IMR-90 (cell line): ENCODE data around the gene CCNA2. TPM values are rescaled to one million over a fixed set of nuclear protein-coding genes. Genes with fewer than 3 reads are reported as not detected.
A peak's percentile ranks its signal among the peaks of the same experiment; 100 is the strongest.

Experiments used
- ATAC-seq: fragments of 200-7000 bp; cut with Tn5 transposase; 2 replicates; pipeline ENCODE4 v1.9.1; 2020; ENCODE audit warnings: low read depth, mild to moderate bottlenecking, moderate library complexity
- BruUV-seq: library from RNA; stranded (reverse); fragments of 400-500 nt; replicated peaks from 2 replicates; lab custom pipeline; 2021; lab: Mats Ljungman, UMichigan
- CTCF ChIA-PET: fragments of 300-600 bp; formaldehyde crosslinking; extraction: SDS; loops from one replicate; lab custom pipeline; 2021; ENCODE audit warnings: antibody characterized with exemption; lab: Yijun Ruan, JAX
- POLR2A ChIA-PET: fragments of 300-600 bp; sonication (Branson Sonifier 250); formaldehyde crosslinking; loops from one replicate; lab custom pipeline; 2022; ENCODE audit warnings: antibody characterized with exemption; ENCODE audit not compliant: unreplicated experiment; lab: Charles Lee
- DNase-seq: peaks from one replicate; pipeline ENCODE4 v3.0.0; 2013
- H2AFZ ChIP-seq: replicated peaks from 2 replicates; pipeline ENCODE3; 2013; ENCODE audit warnings: low read length, mild to moderate bottlenecking; ENCODE audit not compliant: poor library complexity
- H2AK5ac ChIP-seq: 2 replicates; pipeline ENCODE4 v1.6.1; 2013; ENCODE audit warnings: low read depth, low read length, inconsistent platforms
- H2AK9ac ChIP-seq: replicated peaks from 2 replicates; pipeline ENCODE3; 2013; ENCODE audit warnings: mild to moderate bottlenecking, low read depth, low read length, moderate library complexity; ENCODE audit not compliant: poor library complexity
- H2BK120ac ChIP-seq: 2 replicates; pipeline ENCODE4 v1.6.1; 2013; ENCODE audit warnings: low read depth, low read length, inconsistent platforms
- H2BK15ac ChIP-seq: 3 replicates; pipeline ENCODE4 v1.6.1; 2013; ENCODE audit warnings: low read depth, low read length, inconsistent platforms
- H2BK20ac ChIP-seq: 2 replicates; pipeline ENCODE4 v1.6.1; 2013; ENCODE audit warnings: low read depth, mild to moderate bottlenecking, inconsistent platforms, low read length, moderate library complexity
- H2BK5ac ChIP-seq: 2 replicates; pipeline ENCODE4 v1.6.1; 2013; ENCODE audit warnings: mild to moderate bottlenecking, low read depth, low read length, inconsistent platforms; ENCODE audit not compliant: poor library complexity, severe bottlenecking
- H3K14ac ChIP-seq: replicated peaks from 2 replicates; pipeline ENCODE4 v1.6.1; 2013; ENCODE audit warnings: low read depth, low read length, inconsistent platforms
- H3K18ac ChIP-seq: 2 replicates; pipeline ENCODE4 v1.6.1; 2013; ENCODE audit warnings: low read depth, low read length, control low read depth
- H3K23ac ChIP-seq: 2 replicates; pipeline ENCODE4 v1.6.1; 2013; ENCODE audit warnings: low read depth, low read length, inconsistent platforms
- H3K27ac ChIP-seq: 2 replicates; pipeline ENCODE4 v1.5.1; 2013; ENCODE audit warnings: mild to moderate bottlenecking, control low read depth, low read length; ENCODE audit not compliant: insufficient read depth
- H3K27me3 ChIP-seq: 2 replicates; pipeline ENCODE4 v1.6.1; 2013; ENCODE audit warnings: low read length; ENCODE audit not compliant: control insufficient read depth, insufficient read depth
- H3K36me3 ChIP-seq: 2 replicates; pipeline ENCODE4 v1.6.1; 2013; ENCODE audit warnings: low read length, mixed read lengths; ENCODE audit not compliant: control insufficient read depth, insufficient read depth
- H3K4ac ChIP-seq: 2 replicates; pipeline ENCODE4 v1.6.1; 2013; ENCODE audit warnings: low read depth, low read length, inconsistent platforms
- H3K4me1 ChIP-seq: 2 replicates; pipeline ENCODE4 v1.6.1; 2013; ENCODE audit warnings: low read length, mixed read lengths; ENCODE audit not compliant: control insufficient read depth, insufficient read depth
- H3K4me2 ChIP-seq: 2 replicates; pipeline ENCODE4 v1.6.1; 2013; ENCODE audit warnings: low read depth, mild to moderate bottlenecking, control low read depth, low read length, moderate library complexity
- H3K4me3 ChIP-seq: 2 replicates; pipeline ENCODE4 v1.5.1; 2013; ENCODE audit warnings: low read depth, mild to moderate bottlenecking, control low read depth, low read length, moderate library complexity; ENCODE audit not compliant: insufficient read depth
- H3K56ac ChIP-seq: 2 replicates; pipeline ENCODE4 v1.6.1; 2013; ENCODE audit warnings: low read length, inconsistent platforms; ENCODE audit not compliant: insufficient read depth; ENCODE audit errors: extremely low read depth
- H3K79me1 ChIP-seq, 2 experiments: 2 replicates each; pipeline ENCODE4 v1.6.1; 2013; ENCODE audit warnings: low read length in 2 of 2, inconsistent platforms in 1 of 2, low read depth in 1 of 2
- H3K9ac ChIP-seq: 2 replicates; pipeline ENCODE4 v1.6.1; 2013; ENCODE audit warnings: low read depth, low read length, control low read depth
- H3K9me1 ChIP-seq: 2 replicates; pipeline ENCODE4 v1.6.1; 2013; ENCODE audit warnings: low read length, inconsistent platforms; ENCODE audit not compliant: insufficient read depth
- H3K9me3 ChIP-seq: 2 replicates; pipeline ENCODE4 v1.6.1; 2013; ENCODE audit warnings: low read length; ENCODE audit not compliant: control insufficient read depth, insufficient read depth
- H4K20me1 ChIP-seq: 2 replicates; pipeline ENCODE4 v1.6.1; 2013; ENCODE audit warnings: low read length, inconsistent platforms; ENCODE audit not compliant: insufficient read depth
- H4K5ac ChIP-seq: 2 replicates; pipeline ENCODE4 v1.6.1; 2013; ENCODE audit warnings: mild to moderate bottlenecking, low read depth, low read length, control low read depth
- H4K8ac ChIP-seq, 2 experiments: 2 replicates each; pipeline ENCODE4 v1.6.1; 2013; ENCODE audit warnings: low read depth in 2 of 2, low read length in 2 of 2, control low read depth in 1 of 2, inconsistent platforms in 1 of 2
- H4K91ac ChIP-seq: 2 replicates; pipeline ENCODE4 v1.6.1; 2013; ENCODE audit warnings: low read depth, low read length, inconsistent platforms; ENCODE audit not compliant: insufficient read depth
- BHLHE40 ChIP-seq: fragments of 150-350 bp; IDR thresholded peaks from 2 replicates; pipeline ENCODE4 v1.6.1; 2016; ENCODE audit warnings: mild to moderate bottlenecking, low read depth, low read length
- CEBPB ChIP-seq: IDR thresholded peaks from 2 replicates; pipeline ENCODE4 v1.6.1; 2012; ENCODE audit warnings: low read depth, low read length, improper control_type of control experiment
- CHD1 ChIP-seq: IDR thresholded peaks from 2 replicates; pipeline ENCODE4 v1.6.1; 2012; ENCODE audit warnings: low read depth, low read length, improper control_type of control experiment
- FOS ChIP-seq: fragments of 150-350 bp; IDR thresholded peaks from 2 replicates; pipeline ENCODE4 v1.6.1; 2016; ENCODE audit warnings: low read depth, low read length
- MAFK ChIP-seq: IDR thresholded peaks from 2 replicates; pipeline ENCODE4 v1.6.1; 2012; ENCODE audit warnings: low read depth, low read length, improper control_type of control experiment
- MAZ ChIP-seq: IDR thresholded peaks from 2 replicates; pipeline ENCODE4 v1.6.1; 2012; ENCODE audit warnings: low read depth, mild to moderate bottlenecking, low read length, improper control_type of control experiment, moderate library complexity, borderline replicate concordance
- MXI1 ChIP-seq: IDR thresholded peaks from 2 replicates; pipeline ENCODE4 v1.6.1; 2012; ENCODE audit warnings: low read depth, mild to moderate bottlenecking, low read length, moderate library complexity, borderline replicate concordance
- NFE2L2 ChIP-seq: fragments of 150-350 bp; IDR thresholded peaks from 2 replicates; pipeline ENCODE4 v1.6.1; 2016; ENCODE audit warnings: low read depth, mild to moderate bottlenecking, low read length
- RAD21 ChIP-seq: IDR thresholded peaks from 2 replicates; pipeline ENCODE4 v1.6.1; 2012; ENCODE audit warnings: low read length, improper control_type of control experiment
- RCOR1 ChIP-seq: IDR thresholded peaks from 2 replicates; pipeline ENCODE4 v1.6.1; 2012; ENCODE audit warnings: mild to moderate bottlenecking, low read length, improper control_type of control experiment; ENCODE audit not compliant: insufficient replicate concordance
- RFX5 ChIP-seq: IDR thresholded peaks from 2 replicates; pipeline ENCODE4 v1.8.0; 2012; ENCODE audit warnings: low read depth, mild to moderate bottlenecking, low read length, moderate library complexity
- SMC3 ChIP-seq: fragments of 150-350 bp; IDR thresholded peaks from 2 replicates; pipeline ENCODE4 v1.6.1; 2016; ENCODE audit warnings: low read depth, mild to moderate bottlenecking, antibody characterized with exemption, low read length, moderate library complexity
- WGBS, 2 experiments: methylation state at CpG; one replicate each; pipeline versions ENCODE4 v1.1.5 to v1.1.7; 2013; ENCODE audit warnings: missing lambda C conversion rate in 2 of 2; ENCODE audit not compliant: insufficient read length in 1 of 2; ENCODE audit errors: extremely low coverage in 2 of 2; 5-methylcytosine and 5-hydroxymethylcytosine counted together
- dilution Hi-C: fragments of 300-500 bp; cut with HindIII; formaldehyde crosslinking; loops from one replicate; pipeline ENCODE4 v1.14.3; 2018; ENCODE audit warnings: low sequenced_read_pairs; ENCODE audit not compliant: unreplicated experiment
- in situ Hi-C: fragments of 300-500 bp; cut with MboI; formaldehyde crosslinking; loops from 3 replicates; pipeline ENCODE4 v1.14.3; 2019; ENCODE audit warnings: low sequenced_read_pairs, inconsistent platforms, mixed read lengths
- intact Hi-C: fragments of 100-400 bp; cut with micrococcal nuclease; formaldehyde crosslinking; loops from 2 replicates; pipeline ENCODE4 v1.10.0; 2022
- polyA plus RNA-seq, 3 experiments: library from polyadenylated mRNA; depleted of rRNA; stranded (reverse); fragments of >200 nt; gene quantifications; 2 replicates each; pipeline ENCODE4 v1.2.3, GENCODE V29; 2012; ENCODE audit warnings: low replicate concordance in 1 of 3
- total RNA-seq: library from RNA; depleted of rRNA; stranded (reverse); fragments of >200 nt; gene quantifications from 2 replicates; pipeline ENCODE4 v1.2.3, GENCODE V29; 2012
- TF ChIP-seq, protein P1 (sequence below): fragments of 150-350 bp; IDR thresholded peaks from 2 replicates; pipeline ENCODE4 v1.6.1; 2017; ENCODE audit warnings: mild to moderate bottlenecking, antibody characterized with exemption, low read length, low read depth
- TF ChIP-seq, protein P2 (sequence below): fragments of 150-350 bp; IDR thresholded peaks from 2 replicates; pipeline ENCODE4 v1.6.1; 2016; ENCODE audit warnings: low read depth, mild to moderate bottlenecking, low read length, moderate library complexity, borderline replicate concordance

Gene CCNA2
- total and polyA plus RNA-seq, 2 of the 4 experiments (the other 2 are of a cell fraction): 22.8 to 54.3 TPM

GRCh38 chr4:121800961-121801714 lies 22.5 kb downstream of the CCNA2 start, which contains the start of gene EXOSC9:
TSS of gene EXOSC9 (plus strand) at chr4:121801323. CDS start at chr4:121801425, 102 bp downstream.
- Histone ChIP-seq H3K4me2 (peak within 1 kb of the TSS; percentile 89), H4K8ac (peak within 1 kb of the TSS; percentile 98 to 99), H2BK20ac (peak within 1 kb of the TSS; percentile 72), H3K9me1 (0 out of 2 replicates have a peak, but pooled peaks cover 2% of the 10 kb centered on the region), H2AK9ac (peak within 1 kb of the TSS; percentile 67), H3K27ac (peak within 1 kb of the TSS; percentile 89), H2BK5ac (peak within 1 kb of the TSS; percentile 91), H3K9ac (peak within 1 kb of the TSS; percentile 94), H3K4me1 (peaks cover 2% of the 10 kb centered on the region; the same call in 1 of the 2 replicates), H3K9me3 (no peaks in the 10 kb centered on the region), H3K18ac (peak within 1 kb of the TSS; percentile 80), H3K23ac (peak within 1 kb of the TSS; percentile 94), H4K20me1 (no peaks in the 10 kb centered on the region), H3K79me1 (peaks cover 14 to 18% of the 10 kb centered on the region in 2 experiments; a peak in 3 of 4 replicates), H3K27me3 (no peaks in the 10 kb centered on the region), H4K91ac (peak within 1 kb of the TSS; percentile 89), H2AFZ (peak within 1 kb of the TSS; percentile 97), H4K5ac (peak within 1 kb of the TSS; percentile 94), H2BK15ac (peak within 1 kb of the TSS; percentile 91; the same call in 2 of the 3 replicates), H3K4ac (peak within 1 kb of the TSS; percentile 92), H2AK5ac (peak within 1 kb of the TSS; percentile 38), H3K4me3 (peak within 1 kb of the TSS; percentile 67), H3K14ac (peak within 1 kb of the TSS; percentile 98), H2BK120ac (peak within 1 kb of the TSS; percentile 79), H3K36me3 (peaks cover 10% of the 10 kb centered on the region), H3K56ac (peak within 1 kb of the TSS; percentile 94)
- CTCF ChIA-PET: no interaction called here
- TSS peak; percentile 75 for BruUV-seq
- dilution Hi-C loops (no loop called here), in situ Hi-C loops (loop anchor here (10.0 kb wide), 1 partner anchor 116 kb away; no protein-coding TSS in a partner anchor), intact Hi-C loops (loop anchor here (5.0 kb wide), 1 partner anchor 119 kb away; no protein-coding TSS in a partner anchor)
- POLR2A ChIA-PET: no interaction called here
- 1% methylated on average over 27 of the region's 48 CpGs; no CpG with 5 or more reads in 1 of the 2 experiments for WGBS, 2 experiments
- ATAC-seq (peak; percentile 93), DNase-seq (peak; percentile 94)
- TF ChIP-seq, protein P1, sequence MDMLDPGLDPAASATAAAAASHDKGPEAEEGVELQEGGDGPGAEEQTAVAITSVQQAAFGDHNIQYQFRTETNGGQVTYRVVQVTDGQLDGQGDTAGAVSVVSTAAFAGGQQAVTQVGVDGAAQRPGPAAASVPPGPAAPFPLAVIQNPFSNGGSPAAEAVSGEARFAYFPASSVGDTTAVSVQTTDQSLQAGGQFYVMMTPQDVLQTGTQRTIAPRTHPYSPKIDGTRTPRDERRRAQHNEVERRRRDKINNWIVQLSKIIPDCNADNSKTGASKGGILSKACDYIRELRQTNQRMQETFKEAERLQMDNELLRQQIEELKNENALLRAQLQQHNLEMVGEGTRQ: peak; percentile 23; the same call in 1 of the 2 replicates
- TF ChIP-seq MAZ: no peak; the same call in 1 of the 2 replicates
- peak; percentile 81 for TF ChIP-seq MXI1
- peak; percentile 86 for TF ChIP-seq CEBPB
- 0 out of 2 replicates have a peak, but pooled peaks have one; percentile 5 for TF ChIP-seq RAD21
- TF ChIP-seq, protein P2, sequence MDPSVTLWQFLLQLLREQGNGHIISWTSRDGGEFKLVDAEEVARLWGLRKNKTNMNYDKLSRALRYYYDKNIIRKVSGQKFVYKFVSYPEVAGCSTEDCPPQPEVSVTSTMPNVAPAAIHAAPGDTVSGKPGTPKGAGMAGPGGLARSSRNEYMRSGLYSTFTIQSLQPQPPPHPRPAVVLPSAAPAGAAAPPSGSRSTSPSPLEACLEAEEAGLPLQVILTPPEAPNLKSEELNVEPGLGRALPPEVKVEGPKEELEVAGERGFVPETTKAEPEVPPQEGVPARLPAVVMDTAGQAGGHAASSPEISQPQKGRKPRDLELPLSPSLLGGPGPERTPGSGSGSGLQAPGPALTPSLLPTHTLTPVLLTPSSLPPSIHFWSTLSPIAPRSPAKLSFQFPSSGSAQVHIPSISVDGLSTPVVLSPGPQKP: no peak
- no peak for TF ChIP-seq SMC3
- TF ChIP-seq RCOR1: no peak
- no peak for TF ChIP-seq BHLHE40
- TF ChIP-seq FOS: no peak
- TF ChIP-seq MAFK: no peak
- no peak for TF ChIP-seq RFX5
- TF ChIP-seq CHD1: no peak
- no peak for TF ChIP-seq NFE2L2
